Omental fat pad (tissue), 4 donors: ENCODE results near the gene GTSF1L. TPM values are rescaled to one million over a fixed set of nuclear protein-coding genes. Genes with fewer than 3 reads are reported as not detected.
"Not testable (repeated sequence)": the region's sequence is repeated elsewhere in the genome, so short reads cannot be mapped to it uniquely, and the experiment has no call there.

ENCODE experiments used
- ATAC-seq: fragments of 150-250 bp; one replicate; pipeline ENCODE4 v1.9.1; 2016; ENCODE audit warnings: mild to moderate bottlenecking, moderate library complexity; ENCODE audit not compliant: low FRiP score
- DNase-seq: peaks from one replicate; pipeline ENCODE4 v3.0.0-alpha.2; 2019; ENCODE audit warnings: low spot score
- total RNA-seq, 4 donors: library from RNA; depleted of rRNA; stranded (reverse); fragments of >200 nt; gene quantifications; one replicate each; pipeline ENCODE4 v1.1.0, GENCODE V29; 2016
- TF ChIP-seq, protein P1 (sequence below), 3 donors: fragments of 450-650 bp; IDR thresholded peaks; one replicate each; pipeline ENCODE4 v1.5.1; 2016 to 2017; ENCODE audit warnings: antibody characterized with exemption in 3 of 3, mild to moderate bottlenecking in 3 of 3, moderate library complexity in 2 of 3

The GTSF1L gene
- total RNA-seq, 4 donors from 2014 or later: not detected

DNA sequence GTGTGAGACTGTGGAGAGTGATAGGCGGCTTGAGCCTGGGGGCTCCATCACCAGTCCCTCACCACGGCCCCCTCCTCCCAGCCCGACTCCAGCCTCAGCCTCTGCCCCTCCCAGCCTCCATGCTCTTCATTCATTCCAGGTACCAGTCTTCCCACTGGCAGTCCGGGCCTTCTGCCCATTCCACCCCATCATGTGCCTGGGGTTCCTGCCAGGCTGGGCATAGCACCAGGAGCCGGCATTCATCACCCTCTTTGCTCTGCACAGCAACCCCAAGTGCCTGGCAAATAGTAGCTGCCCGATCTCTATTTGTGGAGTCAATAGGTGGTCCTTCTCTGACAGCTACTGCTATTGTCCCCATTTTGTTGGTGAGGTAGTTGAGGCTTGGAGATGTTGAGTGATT lies 39.6 kb upstream of the GTSF1L start:
- TF ChIP-seq, protein P1, sequence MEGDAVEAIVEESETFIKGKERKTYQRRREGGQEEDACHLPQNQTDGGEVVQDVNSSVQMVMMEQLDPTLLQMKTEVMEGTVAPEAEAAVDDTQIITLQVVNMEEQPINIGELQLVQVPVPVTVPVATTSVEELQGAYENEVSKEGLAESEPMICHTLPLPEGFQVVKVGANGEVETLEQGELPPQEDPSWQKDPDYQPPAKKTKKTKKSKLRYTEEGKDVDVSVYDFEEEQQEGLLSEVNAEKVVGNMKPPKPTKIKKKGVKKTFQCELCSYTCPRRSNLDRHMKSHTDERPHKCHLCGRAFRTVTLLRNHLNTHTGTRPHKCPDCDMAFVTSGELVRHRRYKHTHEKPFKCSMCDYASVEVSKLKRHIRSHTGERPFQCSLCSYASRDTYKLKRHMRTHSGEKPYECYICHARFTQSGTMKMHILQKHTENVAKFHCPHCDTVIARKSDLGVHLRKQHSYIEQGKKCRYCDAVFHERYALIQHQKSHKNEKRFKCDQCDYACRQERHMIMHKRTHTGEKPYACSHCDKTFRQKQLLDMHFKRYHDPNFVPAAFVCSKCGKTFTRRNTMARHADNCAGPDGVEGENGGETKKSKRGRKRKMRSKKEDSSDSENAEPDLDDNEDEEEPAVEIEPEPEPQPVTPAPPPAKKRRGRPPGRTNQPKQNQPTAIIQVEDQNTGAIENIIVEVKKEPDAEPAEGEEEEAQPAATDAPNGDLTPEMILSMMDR (IDR thresholded peaks at IDR 0.05): no peak
- DNase-seq: no peak
- ATAC-seq: no peak

- ATAC-seq (no peak), DNase-seq (no peak)
- TF ChIP-seq, protein P1 (IDR thresholded peaks at IDR 0.05): no peak
Observed at GRCh38 chr20:43765916-43766315, 39.1 kb upstream of the GTSF1L start.

GRCh38 chr20:43762911-43763310 lies 36.1 kb upstream of the GTSF1L start:
- ATAC-seq (no peak), DNase-seq (no peak)
- TF ChIP-seq, protein P1 (IDR thresholded peaks at IDR 0.05): no peak

GRCh38 chr20:43761386-43762340 lies 34.9 kb upstream of the GTSF1L start:
- ATAC-seq (no peak), DNase-seq (no peak)
- TF ChIP-seq, protein P1 (IDR thresholded peaks at IDR 0.05): no peak

GRCh38 chr20:43757888-43758287 lies 31.1 kb upstream of the GTSF1L start:
- not testable (repeated sequence) for ATAC-seq, DNase-seq

DNA sequence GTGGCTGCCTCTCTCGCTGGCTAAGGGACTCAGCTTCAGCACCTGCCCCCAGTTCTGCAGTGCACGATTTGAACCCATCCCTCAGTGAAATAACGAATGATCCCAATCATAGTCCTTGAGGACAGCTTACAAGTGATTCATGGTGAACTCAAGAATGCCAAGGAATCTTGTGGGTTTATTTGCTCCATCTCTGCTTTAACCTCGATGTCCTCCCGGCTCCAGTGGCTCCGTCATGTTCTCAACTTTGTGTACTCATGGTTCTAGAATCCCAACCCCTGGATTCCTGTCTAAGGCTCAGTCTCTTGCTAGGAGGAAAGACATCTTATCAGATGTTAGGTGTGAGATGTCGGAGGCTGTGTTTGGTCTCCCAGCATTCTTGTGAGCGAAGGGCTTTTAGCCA lies 29.0 kb upstream of the GTSF1L start:
- ATAC-seq (no peak), DNase-seq (no peak)
- TF ChIP-seq, protein P1 (IDR thresholded peaks at IDR 0.05): no peak

- TF ChIP-seq, protein P1 (IDR thresholded peaks at IDR 0.05): no peak
- ATAC-seq (peak; percentile 12), DNase-seq (no peak)
Observed at GRCh38 chr20:43755390-43755789, 28.6 kb upstream of the GTSF1L start.
